Measurements from ENCODE around the gene DEPDC5. TPM values are rescaled to one million over a fixed set of nuclear protein-coding genes. Genes with fewer than 3 reads are reported as not detected.
A peak's percentile ranks its signal among the peaks of the same experiment; 100 is the strongest.

Gene DEPDC5
- total and polyA plus RNA-seq, 9 of the 15 experiments (the other 6 are each of a cell fraction or from before 2014, with no cell fraction given) = 2.3 to 12.3 (median 10.7) TPM

- Histone ChIP-seq H3K4me2 (ENCODE audit: insufficient read depth, low read length) (peak overlapping the region; percentile 92), H3K4me1 (replicated peaks in 1 of 2; ENCODE audit: control insufficient read depth in 2 of 2, insufficient read depth in 2 of 2, low read length in 2 of 2) (peaks cover 32 to 45% of the 10 kb centered on the region in 2 experiments), H3K9ac (ENCODE audit: insufficient read depth in 1 of 2, low read depth in 2 of 2, low read length in 2 of 2) (peak overlapping the region; percentile 91 to 97), H3K9me3 (replicated peaks; ENCODE audit: control insufficient read depth, insufficient read depth, low read depth, low read length) (no peaks in the 10 kb centered on the region), H2AFZ (ENCODE audit: low read depth, low read length) (peak overlapping the region; percentile 97), H3K79me2 (ENCODE audit: control insufficient read depth, insufficient read depth, low read length) (peaks cover 34% of the 10 kb centered on the region), H3K27me3 (ENCODE audit: control insufficient read depth in 2 of 2, insufficient read depth in 2 of 2, low read length in 2 of 2) (no peaks in the 10 kb centered on the region), H4K20me1 (replicated peaks; ENCODE audit: control insufficient read depth, insufficient read depth, low read length) (no peaks in the 10 kb centered on the region), H3K9me1 (ENCODE audit: control insufficient read depth, insufficient read depth, low read length) (no peaks in the 10 kb centered on the region), H3K4me3 (peak overlapping the region; percentile 72), H3K36me3 (ENCODE audit: control insufficient read depth, insufficient read depth, low read length) (peaks cover 4% of the 10 kb centered on the region; the same call in 1 of the 3 replicates), H3K27ac (ENCODE audit: extremely low read depth, low read depth, low read length) (peak overlapping the region; percentile 100)
- ATAC-seq (peak; percentile 62), DNase-seq (ENCODE audit: extremely low read depth in 1 of 4, low spot score in 3 of 4) (peak; percentile 40 to 85 (median 58)), FAIRE-seq (peak; percentile 69)
- WGBS (ENCODE audit: insufficient coverage, low coverage, missing lambda C conversion rate) = 0% methylated on average over 20 of the region's 20 CpGs
- in situ Hi-C loops (cut with MboI) (no loop called here), intact Hi-C loops (cut with micrococcal nuclease) (loop anchor here (5.0 to 10.0 kb wide), 2 partner anchors 88 to 194 kb away; partner anchors contain the start of gene PISD)
- ChIA-PET POLR2A (interaction anchor here (0.8 to 1.5 kb wide), 8 partner anchors 8 to 218 kb away, joined by 3 to 4 read pairs (median 3); no protein-coding TSS in a partner anchor), CTCF (ENCODE audit: low intra/inter-chr PET ratio) (no interaction called here)
- BruUV-seq (replicated peaks) = TSS peak; percentile 42
- 0 out of 2 replicates have a peak, but pooled peaks have one; percentile 14 for TF ChIP-seq THAP12 (CRISPR knock-in tag; IDR thresholded peaks at IDR 0.05)
- peak in 1 of 2 experiments; percentile 69 for TF ChIP-seq AFF1 (IDR thresholded peaks at IDR 0.05; ENCODE audit: low read depth in 1 of 2, partially characterized antibody in 2 of 2)
- no peak for TF ChIP-seq CEBPG (CRISPR knock-in tag; IDR thresholded peaks at IDR 0.05)
- 0 out of 4 replicates have a peak, but pooled peaks of 1 of the 2 experiments have one; percentile 18 for TF ChIP-seq CEBPG (tag; conservative IDR thresholded peaks at IDR 0.05 in 1 of 2, IDR thresholded peaks at IDR 0.05 in 1 of 2)
- no peak for TF ChIP-seq SRSF9 (IDR thresholded peaks at IDR 0.05; ENCODE audit: borderline replicate concordance, low read depth, low read length)
- peak; percentile 82; the same call in 1 of the 2 replicates for TF ChIP-seq CUX1 (CRISPR knock-in tag; IDR thresholded peaks at IDR 0.05)
- TF ChIP-seq POLR2A (conservative IDR thresholded peaks at IDR 0.05) = peak; percentile 18; the same call in 1 of the 2 replicates
These were observed 700 bp upstream of the DEPDC5 start for GRCh38 chr22:31753005-31753633.

Measured in K562 (cell line).